H1 (cell line): ENCODE measurements around the gene ARHGAP26. TPM values are rescaled to one million over a fixed set of nuclear protein-coding genes. Genes with fewer than 3 reads are reported as not detected.

Experiments used
- CTCF ChIA-PET: fragments of 300-600 bp; sonication (Branson Sonifier 250); formaldehyde crosslinking; loops from one replicate; lab custom pipeline; 2021; ENCODE audit not compliant: partially characterized antibody; lab: Charles Lee
- POLR2A ChIA-PET: fragments of 300-600 bp; sonication (Branson Sonifier 250); formaldehyde crosslinking; loops from one replicate; lab custom pipeline; 2021; ENCODE audit warnings: inconsistent platforms; ENCODE audit not compliant: partially characterized antibody; lab: Charles Lee
- DNase-seq, 2 experiments: peaks; one replicate each; pipeline versions ENCODE4 v3.0.0 to v3.0.0-alpha.2; 2010 to 2022; ENCODE audit warnings: low spot score in 2 of 2, low read depth in 1 of 2, mixed read lengths in 1 of 2
- FAIRE-seq: peaks from 2 replicates; lab custom pipeline; 2011; peaks lifted over from hg19 to GRCh38; lab: Jason Lieb, UNC
- H2AFZ ChIP-seq: 2 replicates; pipeline ENCODE4 v1.8.1; 2012; ENCODE audit warnings: low read length, inconsistent platforms
- H2AK5ac ChIP-seq: 2 replicates; pipeline ENCODE4 v1.6.1; 2013; ENCODE audit warnings: low read depth, low read length
- H2BK120ac ChIP-seq: replicated peaks from 2 replicates; pipeline ENCODE3; 2013; ENCODE audit warnings: low read depth, low read length, inconsistent platforms
- H2BK12ac ChIP-seq: 2 replicates; pipeline ENCODE4 v1.6.1; 2013; ENCODE audit warnings: low read depth, low read length
- H2BK15ac ChIP-seq: 2 replicates; pipeline ENCODE4 v1.6.1; 2013; ENCODE audit warnings: low read length
- H2BK20ac ChIP-seq: 2 replicates; pipeline ENCODE4 v1.6.1; 2013; ENCODE audit warnings: low read length
- H2BK5ac ChIP-seq: 2 replicates; pipeline ENCODE4 v1.6.1; 2013; ENCODE audit warnings: low read depth, low read length
- H3K14ac ChIP-seq: 2 replicates; pipeline ENCODE4 v1.6.1; 2013; ENCODE audit warnings: inconsistent platforms; ENCODE audit not compliant: insufficient read length
- H3K18ac ChIP-seq: 2 replicates; pipeline ENCODE4 v1.6.1; 2013; ENCODE audit warnings: low read length; ENCODE audit errors: extremely low read depth
- H3K23ac ChIP-seq: 2 replicates; pipeline ENCODE4 v1.6.1; 2013; ENCODE audit warnings: inconsistent platforms; ENCODE audit not compliant: insufficient read length
- H3K23me2 ChIP-seq: 2 replicates; pipeline ENCODE4 v1.6.1; 2013; ENCODE audit warnings: low read depth, low read length
- H3K27ac ChIP-seq: 2 replicates; pipeline ENCODE4 v1.6.1; 2011; ENCODE audit warnings: low read depth, low read length, inconsistent platforms
- H3K27me3 ChIP-seq, 4 experiments: replicated peaks in 1 of 4; 1 replicate in 1 of 4; 2 replicates in 3 of 4; pipeline versions ENCODE4 v1.6.1 to v1.8.1; 2011 to 2013; ENCODE audit warnings: low read length in 3 of 4, mild to moderate bottlenecking in 3 of 4, inconsistent platforms in 2 of 4, mixed read lengths in 2 of 4, moderate library complexity in 1 of 4; ENCODE audit not compliant: control insufficient read depth in 3 of 4, insufficient read depth in 3 of 4; ENCODE audit errors: extremely low read depth in 1 of 4
- H3K36me3 ChIP-seq, 4 experiments: 2 replicates each; pipeline versions ENCODE4 v1.6.1 to v1.8.1; 2011 to 2013; ENCODE audit warnings: mild to moderate bottlenecking in 4 of 4, low read length in 3 of 4, moderate library complexity in 2 of 4, control low read depth in 1 of 4, inconsistent platforms in 1 of 4; ENCODE audit not compliant: insufficient read depth in 4 of 4, control insufficient read depth in 2 of 4
- H3K4ac ChIP-seq: replicated peaks from 2 replicates; pipeline ENCODE3; 2013; ENCODE audit warnings: low read length, low read depth, mixed read lengths, inconsistent platforms; ENCODE audit not compliant: insufficient read length
- H3K4me1 ChIP-seq, 4 experiments: replicated peaks in 1 of 4; 1 replicate in 1 of 4; 2 replicates in 3 of 4; pipeline versions ENCODE4 v1.6.1 to v1.8.1; 2011 to 2013; ENCODE audit warnings: low read length in 3 of 4, inconsistent platforms in 2 of 4, mixed read lengths in 1 of 4; ENCODE audit not compliant: insufficient read depth in 4 of 4, control insufficient read depth in 3 of 4
- H3K4me2 ChIP-seq, 2 experiments: 2 replicates each; pipeline versions ENCODE4 v1.6.1 to v1.8.1; 2011 to 2013; ENCODE audit warnings: low read depth in 2 of 2, low read length in 2 of 2, control low read depth in 1 of 2, inconsistent platforms in 1 of 2, mild to moderate bottlenecking in 1 of 2; ENCODE audit not compliant: insufficient read depth in 1 of 2
- H3K4me3 ChIP-seq, 4 experiments: fragments of 200-600, 300-600 bp in 1 of 4; sonication (generic), shearing (Covaris generic), sonication (Bioruptor Twin) in 1 of 4; 2 replicates each; pipeline versions ENCODE4 v1.5.1 to v1.8.1; 2011 to 2016; ENCODE audit warnings: low read length in 4 of 4, low read depth in 3 of 4, control low read depth in 2 of 4, inconsistent platforms in 2 of 4, mild to moderate bottlenecking in 2 of 4, mixed read lengths in 1 of 4, moderate library complexity in 1 of 4; ENCODE audit not compliant: insufficient read depth in 2 of 4; ENCODE audit errors: extremely low read depth in 1 of 4
- H3K56ac ChIP-seq: replicated peaks from 2 replicates; pipeline ENCODE3; 2013; ENCODE audit warnings: low read depth, mild to moderate bottlenecking, mixed read lengths, low read length, inconsistent platforms; ENCODE audit not compliant: insufficient read length
- H3K79me1 ChIP-seq: 2 replicates; pipeline ENCODE4 v1.6.1; 2013; ENCODE audit warnings: low read depth, low read length, control low read depth
- H3K79me2 ChIP-seq, 2 experiments: 2 replicates each; pipeline versions ENCODE4 v1.6.1 to v1.8.1; 2012 to 2013; ENCODE audit warnings: low read length in 2 of 2, mild to moderate bottlenecking in 2 of 2, inconsistent platforms in 1 of 2; ENCODE audit not compliant: insufficient read depth in 2 of 2, control insufficient read depth in 1 of 2
- H3K9ac ChIP-seq, 4 experiments: replicated peaks in 1 of 4; 1 replicate in 1 of 4; 2 replicates in 3 of 4; pipeline versions ENCODE4 v1.6.1 to v1.8.1; 2011 to 2013; ENCODE audit warnings: low read depth in 3 of 4, low read length in 3 of 4, control low read depth in 2 of 4, mild to moderate bottlenecking in 2 of 4, moderate library complexity in 2 of 4, inconsistent platforms in 1 of 4; ENCODE audit errors: extremely low read depth in 1 of 4
- H3K9me3 ChIP-seq, 2 experiments: 2 replicates each; pipeline versions ENCODE4 v1.6.1 to v1.8.1; 2012 to 2013; ENCODE audit warnings: mild to moderate bottlenecking in 2 of 2, moderate library complexity in 2 of 2, control low read depth in 1 of 2, inconsistent platforms in 1 of 2, low read depth in 1 of 2, low read length in 1 of 2, mixed read lengths in 1 of 2; ENCODE audit not compliant: insufficient read depth in 2 of 2
- H4K20me1 ChIP-seq, 2 experiments: replicated peaks in 1 of 2; 2 replicates each; pipeline versions ENCODE3 to v1.8.1; 2011 to 2013; ENCODE audit warnings: inconsistent platforms in 2 of 2, low read length in 2 of 2, mild to moderate bottlenecking in 1 of 2; ENCODE audit not compliant: insufficient read depth in 2 of 2, control insufficient read depth in 1 of 2
- H4K5ac ChIP-seq: 2 replicates; pipeline ENCODE4 v1.6.1; 2013; ENCODE audit warnings: low read length, low read depth, mixed read lengths, inconsistent platforms; ENCODE audit not compliant: insufficient read length
- H4K8ac ChIP-seq: 2 replicates; pipeline ENCODE4 v1.8.0; 2013; ENCODE audit warnings: mild to moderate bottlenecking, moderate library complexity, low read length, inconsistent platforms; ENCODE audit not compliant: insufficient read depth; ENCODE audit errors: extremely low read depth
- H4K91ac ChIP-seq: replicated peaks from 2 replicates; pipeline ENCODE3; 2013; ENCODE audit warnings: low read length, mixed read lengths, inconsistent platforms; ENCODE audit not compliant: insufficient read length
- CBX5 ChIP-seq: fragments of 300-800, 300-1000 bp; sonication (generic); IDR thresholded peaks from 2 replicates; pipeline ENCODE4 v1.7.1; 2016; ENCODE audit warnings: antibody characterized with exemption, low read length, low read depth
- CTCF ChIP-seq, 3 experiments: IDR thresholded peaks; 1 replicate in 2 of 3; 2 replicates in 1 of 3; pipeline versions ENCODE4 v1.5.1 to v1.6.1; 2011; ENCODE audit warnings: low read length in 3 of 3, mild to moderate bottlenecking in 3 of 3, inconsistent platforms in 2 of 3, low read depth in 1 of 3, moderate library complexity in 1 of 3; ENCODE audit not compliant: insufficient read depth in 1 of 3; ENCODE audit errors: control extremely low read depth in 1 of 3
- RAD21 ChIP-seq, 2 experiments: IDR thresholded peaks in 1 of 2; conservative IDR thresholded peaks in 1 of 2; 2 replicates each; pipeline ENCODE4 v1.6.1; 2011; ENCODE audit warnings: low read depth in 2 of 2, low read length in 2 of 2, improper control_type of control experiment in 1 of 2, inconsistent platforms in 1 of 2, mild to moderate bottlenecking in 1 of 2, moderate library complexity in 1 of 2
- WGBS, 2 experiments: shearing (Covaris generic) in 1 of 2; methylation state at CpG; one replicate each; pipeline versions ENCODE4 v1.1.6 to v1.1.7; 2013 to 2015; ENCODE audit warnings: low lambda C conversion rate in 2 of 2, mixed read lengths in 2 of 2, inconsistent platforms in 1 of 2, low coverage in 1 of 2, missing lambda C conversion rate in 1 of 2; ENCODE audit not compliant: insufficient replicate concordance in 2 of 2, insufficient coverage in 1 of 2, insufficient read length in 1 of 2; ENCODE audit errors: extremely low coverage in 1 of 2, missing lambda C conversion rate in 1 of 2; 5-methylcytosine and 5-hydroxymethylcytosine counted together
- polyA plus RNA-seq, 7 experiments: library from polyadenylated mRNA; depleted of rRNA in 3 of 7; stranded (reverse) in 5 of 7; unstranded in 2 of 7; fragments of >200 nt in 5 of 7; fragments of 200-250 nt in 2 of 7; gene quantifications; 1 replicate in 5 of 7; 2 replicates in 1 of 7; 4 replicates in 1 of 7; pipeline versions ENCODE4 v1.2.1 to v1.2.3, GENCODE V29; 2011 to 2013; ENCODE audit warnings: missing spikeins in 2 of 7, mixed read lengths in 2 of 7
- total RNA-seq: library from RNA; stranded (reverse); fragmentation: NEBNext Ultra II Directional; extraction: Animal tissue kit (Norgen Biotek cat#: 25700); gene quantifications from 2 replicates; pipeline ENCODE4 v1.2.1, GENCODE V29; 2021

The ARHGAP26 gene
- total and polyA plus RNA-seq, 2 of the 8 experiments (the other 6 are each of a cell fraction or from before 2014, with no cell fraction given), result 7.1 to 24.8 TPM

- WGBS, 2 experiments, result 70% methylated on average over 1 of the region's 1 CpG; no CpG with 5 or more reads in 1 of the 2 experiments
- POLR2A ChIA-PET, result no interaction called here
- H3K36me3 ChIP-seq, result no peaks in the 10 kb centered on the region
- peaks cover 0 to 3% of the 10 kb centered on the region in 2 experiments for H4K20me1 ChIP-seq
- TF ChIP-seq CTCF (IDR thresholded peaks at IDR 0.05; ENCODE audit: control extremely low read depth in 1 of 3, insufficient read depth in 1 of 3, low read depth in 1 of 3, low read length in 3 of 3), result peak in 1 of 3 experiments; percentile 29; a peak in 2 of 4 replicates
- no peak for TF ChIP-seq CBX5
- peak in 1 of 2 experiments; percentile 42; a peak in 2 of 4 replicates for TF ChIP-seq RAD21 (IDR thresholded peaks at IDR 0.05 in 1 of 2, conservative IDR thresholded peaks at IDR 0.05 in 1 of 2; ENCODE audit: low read depth in 2 of 2, low read length in 2 of 2)
- TF ChIP-seq, all 59 proteins: peak for 2
- CTCF ChIA-PET, result interaction anchor here (0.6 to 11.9 kb wide), 26 partner anchors 6 to 1269 kb away, joined by 3 to 118 read pairs (median 4); no protein-coding TSS in a partner anchor
- Histone ChIP-seq H3K9ac (no peak overlapping the region), H3K4ac (no peak overlapping the region), H3K4me2 (no peak overlapping the region), H2BK12ac (no peak overlapping the region), H3K23ac (no peak overlapping the region), H2BK120ac (no peak overlapping the region), H2BK5ac (no peak overlapping the region), H3K4me3 (no peak overlapping the region), H4K5ac (no peak overlapping the region), H2BK15ac (no peak overlapping the region), H2BK20ac (no peak overlapping the region), H3K56ac (no peak overlapping the region), H3K9me3 (no peaks in the 10 kb centered on the region), H2AK5ac (no peak overlapping the region), H2AFZ (no peak overlapping the region), H3K23me2 (no peaks in the 10 kb centered on the region), H3K4me1 (no peaks in the 10 kb centered on the region), H3K27ac (no peak overlapping the region), H3K79me1 (no peaks in the 10 kb centered on the region), H4K8ac (no peak overlapping the region), H3K14ac (no peak overlapping the region), H3K79me2 (no peaks in the 10 kb centered on the region), H4K91ac (no peak overlapping the region), H3K18ac (no peak overlapping the region), H3K27me3 (no peaks in the 10 kb centered on the region)
- FAIRE-seq, result no peak
- DNase-seq, result no peak
Measured at GRCh38 chr5:142922223-142922952, 152.2 kb downstream of the ARHGAP26 start.
